Astrocyte (in vitro differentiated cells and primary cell): Measurements from ENCODE around the gene ZSCAN30.

Experiments
- CTCF ChIP-seq: IDR thresholded peaks from 2 replicates; pipeline ENCODE4 v1.5.1; 2011; ENCODE audit warnings: low read depth, mild to moderate bottlenecking, inconsistent platforms, low read length, moderate library complexity; ENCODE audit not compliant: insufficient read depth
- EZH2 ChIP-seq: IDR thresholded peaks from 2 replicates; pipeline ENCODE4 v1.6.1; 2012; ENCODE audit warnings: mild to moderate bottlenecking, low read length, inconsistent platforms; ENCODE audit not compliant: insufficient read depth

GRCh38 chr18:35303610-35304009 is 13.6 kb upstream of the ZSCAN30 start:
- TF ChIP-seq CTCF (no peak), EZH2 (no peak)
